ENCODE measurements around the gene NDUFA13.

Gene NDUFA13

GRCh38 chr19:19559931-19560330, 43.9 kb downstream of the NDUFA13 start:
- H3F3A ChIP-seq (ENCODE audit: insufficient read depth), result no peaks in the 10 kb centered on the region
- no peaks in the 10 kb centered on the region for H4K20me1 ChIP-seq (ENCODE audit: low read depth, low read length)
- H3K9me2 ChIP-seq (replicated peaks; ENCODE audit: insufficient read depth, low read length), result no peaks in the 10 kb centered on the region
- no peaks in the 10 kb centered on the region for H3K9me3 ChIP-seq (ENCODE audit: insufficient read depth, low read length)
- no peak for TF ChIP-seq EZH2phosphoT487 (conservative IDR thresholded peaks at IDR 0.05; ENCODE audit: low read length)
- no peak for TF ChIP-seq CTCF (IDR thresholded peaks at IDR 0.05; ENCODE audit: insufficient read depth, low read length, poor library complexity, severe bottlenecking)
- H3K36me3 ChIP-seq (ENCODE audit: low read length), result no peaks in the 10 kb centered on the region
- no peak overlapping the region for H3K4me2 ChIP-seq (ENCODE audit: low read depth, low read length, poor library complexity, severe bottlenecking)
- no peak overlapping the region for H3K27ac ChIP-seq (ENCODE audit: low read depth, low read length)
- no peaks in the 10 kb centered on the region for H3K27me3 ChIP-seq (ENCODE audit: low read length)
- no peak overlapping the region for H2AFZ ChIP-seq (ENCODE audit: low read depth, low read length, severe bottlenecking)
- H3K9ac ChIP-seq (ENCODE audit: low read length), result no peak overlapping the region
- no peaks in the 10 kb centered on the region for H3K79me2 ChIP-seq (ENCODE audit: insufficient read depth, low read length)
- H3K4me3 ChIP-seq (ENCODE audit: insufficient read depth, low read length, poor library complexity, severe bottlenecking), result no peak overlapping the region

GRCh38 chr19:19561946-19562664, 46.1 kb downstream of the NDUFA13 start:
- no peaks in the 10 kb centered on the region for H3K9me3 ChIP-seq (ENCODE audit: insufficient read depth, low read length)
- no peak overlapping the region for H3K27ac ChIP-seq (ENCODE audit: low read depth, low read length)
- no peaks in the 10 kb centered on the region for H3K79me2 ChIP-seq (ENCODE audit: insufficient read depth, low read length)
- H4K20me1 ChIP-seq (ENCODE audit: low read depth, low read length), result no peaks in the 10 kb centered on the region
- no peak overlapping the region for H2AFZ ChIP-seq (ENCODE audit: low read depth, low read length, severe bottlenecking)
- no peaks in the 10 kb centered on the region for H3F3A ChIP-seq (ENCODE audit: insufficient read depth)
- no peaks in the 10 kb centered on the region for H3K36me3 ChIP-seq (ENCODE audit: low read length)
- no peak for TF ChIP-seq CTCF (IDR thresholded peaks at IDR 0.05; ENCODE audit: insufficient read depth, low read length, poor library complexity, severe bottlenecking)
- TF ChIP-seq EZH2phosphoT487 (conservative IDR thresholded peaks at IDR 0.05; ENCODE audit: low read length), result no peak
- no peaks in the 10 kb centered on the region for H3K9me2 ChIP-seq (replicated peaks; ENCODE audit: insufficient read depth, low read length)
- no peaks in the 10 kb centered on the region for H3K27me3 ChIP-seq (ENCODE audit: low read length)
- no peak overlapping the region for H3K9ac ChIP-seq (ENCODE audit: low read length)
- no peak overlapping the region for H3K4me3 ChIP-seq (ENCODE audit: insufficient read depth, low read length, poor library complexity, severe bottlenecking)
- H3K4me2 ChIP-seq (ENCODE audit: low read depth, low read length, poor library complexity, severe bottlenecking), result no peak overlapping the region

- H3K36me3 ChIP-seq (ENCODE audit: low read length), result no peaks in the 10 kb centered on the region
- H3K79me2 ChIP-seq (ENCODE audit: insufficient read depth, low read length), result no peaks in the 10 kb centered on the region
- H3K4me3 ChIP-seq (ENCODE audit: insufficient read depth, low read length, poor library complexity, severe bottlenecking), result no peak overlapping the region
- no peak overlapping the region for H3K9ac ChIP-seq (ENCODE audit: low read length)
- no peak overlapping the region for H3K27ac ChIP-seq (ENCODE audit: low read depth, low read length)
- H3K27me3 ChIP-seq (ENCODE audit: low read length), result no peaks in the 10 kb centered on the region
- no peaks in the 10 kb centered on the region for H3F3A ChIP-seq (ENCODE audit: insufficient read depth)
- H2AFZ ChIP-seq (ENCODE audit: low read depth, low read length, severe bottlenecking), result no peak overlapping the region
- H3K9me2 ChIP-seq (replicated peaks; ENCODE audit: insufficient read depth, low read length), result no peaks in the 10 kb centered on the region
- H3K4me2 ChIP-seq (ENCODE audit: low read depth, low read length, poor library complexity, severe bottlenecking), result no peak overlapping the region
- no peaks in the 10 kb centered on the region for H3K9me3 ChIP-seq (ENCODE audit: insufficient read depth, low read length)
- TF ChIP-seq EZH2phosphoT487 (conservative IDR thresholded peaks at IDR 0.05; ENCODE audit: low read length) (no peak), CTCF (IDR thresholded peaks at IDR 0.05; ENCODE audit: insufficient read depth, low read length, poor library complexity, severe bottlenecking) (no peak)
- H4K20me1 ChIP-seq (ENCODE audit: low read depth, low read length), result no peaks in the 10 kb centered on the region
Observed at GRCh38 chr19:19562665-19563347, 46.8 kb downstream of the NDUFA13 start.
